Measurements from ENCODE around the gene MBD5.
"Not testable (repeated sequence)": the region's sequence is repeated elsewhere in the genome, so short reads cannot be mapped to it uniquely, and the experiment has no call there.

MBD5 gene

DNA sequence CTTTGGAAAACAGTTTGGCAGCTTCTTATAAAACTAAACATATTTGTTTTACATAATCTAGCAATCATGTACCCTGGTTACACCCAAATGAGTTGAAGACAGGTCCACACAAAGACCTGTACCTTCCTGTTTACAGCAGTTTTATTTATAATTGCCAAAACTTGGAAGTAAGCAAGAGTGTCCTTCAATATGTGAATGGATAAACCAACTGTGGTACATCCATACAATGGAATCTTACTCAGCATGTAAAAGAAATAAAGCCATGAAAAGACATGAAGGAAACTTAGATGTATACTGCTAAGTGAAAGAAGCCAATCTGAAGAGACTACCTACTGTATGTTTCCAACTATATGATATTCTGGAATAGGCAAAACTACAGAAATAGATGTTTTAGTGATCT lies 24.1 kb upstream of the MBD5 start:
- TF ChIP-seq, protein P1, sequence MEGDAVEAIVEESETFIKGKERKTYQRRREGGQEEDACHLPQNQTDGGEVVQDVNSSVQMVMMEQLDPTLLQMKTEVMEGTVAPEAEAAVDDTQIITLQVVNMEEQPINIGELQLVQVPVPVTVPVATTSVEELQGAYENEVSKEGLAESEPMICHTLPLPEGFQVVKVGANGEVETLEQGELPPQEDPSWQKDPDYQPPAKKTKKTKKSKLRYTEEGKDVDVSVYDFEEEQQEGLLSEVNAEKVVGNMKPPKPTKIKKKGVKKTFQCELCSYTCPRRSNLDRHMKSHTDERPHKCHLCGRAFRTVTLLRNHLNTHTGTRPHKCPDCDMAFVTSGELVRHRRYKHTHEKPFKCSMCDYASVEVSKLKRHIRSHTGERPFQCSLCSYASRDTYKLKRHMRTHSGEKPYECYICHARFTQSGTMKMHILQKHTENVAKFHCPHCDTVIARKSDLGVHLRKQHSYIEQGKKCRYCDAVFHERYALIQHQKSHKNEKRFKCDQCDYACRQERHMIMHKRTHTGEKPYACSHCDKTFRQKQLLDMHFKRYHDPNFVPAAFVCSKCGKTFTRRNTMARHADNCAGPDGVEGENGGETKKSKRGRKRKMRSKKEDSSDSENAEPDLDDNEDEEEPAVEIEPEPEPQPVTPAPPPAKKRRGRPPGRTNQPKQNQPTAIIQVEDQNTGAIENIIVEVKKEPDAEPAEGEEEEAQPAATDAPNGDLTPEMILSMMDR (IDR thresholded peaks at IDR 0.05; ENCODE audit: extremely low read depth, missing control alignments), result no peak
- no peak for DNase-seq (ENCODE audit: low spot score)

DNA sequence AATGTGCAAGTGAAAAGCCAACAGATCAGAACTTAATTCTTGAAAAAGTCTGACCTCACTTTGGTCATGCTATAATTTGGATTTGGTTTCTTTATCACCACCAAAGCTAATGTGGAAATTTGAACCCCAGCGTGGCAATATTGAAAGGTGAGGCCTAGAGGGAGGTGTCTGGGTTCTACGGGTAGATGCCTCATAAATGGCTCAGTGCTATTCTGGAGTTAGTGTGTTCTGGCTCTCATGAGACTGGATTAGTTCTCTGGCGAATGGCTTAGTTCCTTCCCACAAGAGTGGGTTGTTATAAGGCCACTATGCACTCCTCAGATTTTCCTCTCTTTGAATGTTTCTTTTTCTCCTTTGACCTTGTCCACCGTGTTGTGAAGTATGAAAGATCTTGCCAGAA lies 22.7 kb upstream of the MBD5 start:
- no peak for DNase-seq (ENCODE audit: low spot score)

DNA sequence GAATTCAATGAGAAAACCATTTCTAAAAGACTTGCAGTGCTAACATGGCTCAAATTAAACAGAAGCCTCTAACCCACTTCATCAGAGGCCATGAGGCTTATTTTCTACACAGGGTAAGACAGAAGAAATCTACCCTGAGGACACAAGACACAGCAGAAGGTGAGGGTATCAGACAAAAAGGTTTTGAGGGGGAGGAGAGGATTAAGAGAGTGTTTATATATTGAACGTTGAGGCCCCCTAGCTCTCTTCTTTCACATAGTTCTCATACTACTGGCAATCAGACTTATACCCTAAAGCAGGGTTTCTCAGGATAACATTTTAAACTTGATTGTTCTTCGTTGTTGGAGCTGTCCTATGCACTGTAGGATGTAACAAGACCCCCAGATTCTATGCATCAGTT lies 21.8 kb upstream of the MBD5 start:
- TF ChIP-seq, protein P1 (IDR thresholded peaks at IDR 0.05; ENCODE audit: extremely low read depth, missing control alignments), result no peak
- DNase-seq (ENCODE audit: low spot score), result no peak

More for the DNA sequence above, 22.7 kb upstream of the MBD5 start:
- TF ChIP-seq, protein P1 (IDR thresholded peaks at IDR 0.05; ENCODE audit: extremely low read depth, missing control alignments), result no peak

DNA sequence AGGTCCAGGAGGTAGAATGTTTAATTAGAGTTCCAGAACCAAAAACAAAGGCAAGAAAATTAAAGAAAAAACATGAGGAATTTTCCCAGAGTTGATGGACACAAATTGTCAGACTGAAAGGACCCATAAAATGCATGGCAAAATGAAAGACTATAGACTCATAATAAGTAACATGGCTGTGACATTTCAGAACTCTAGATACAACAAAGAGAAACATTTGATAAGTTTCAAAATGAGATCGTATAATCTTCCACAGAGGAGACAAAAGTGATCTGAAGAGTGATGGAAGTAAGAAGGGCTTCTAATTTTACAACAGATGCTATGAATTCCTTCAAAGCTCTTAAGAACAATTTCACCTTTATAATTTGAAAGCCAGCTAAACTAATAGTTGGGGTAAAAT lies 20.8 kb upstream of the MBD5 start:
- TF ChIP-seq, protein P1 (IDR thresholded peaks at IDR 0.05; ENCODE audit: extremely low read depth, missing control alignments), result no peak
- no peak for DNase-seq (ENCODE audit: low spot score)

DNA sequence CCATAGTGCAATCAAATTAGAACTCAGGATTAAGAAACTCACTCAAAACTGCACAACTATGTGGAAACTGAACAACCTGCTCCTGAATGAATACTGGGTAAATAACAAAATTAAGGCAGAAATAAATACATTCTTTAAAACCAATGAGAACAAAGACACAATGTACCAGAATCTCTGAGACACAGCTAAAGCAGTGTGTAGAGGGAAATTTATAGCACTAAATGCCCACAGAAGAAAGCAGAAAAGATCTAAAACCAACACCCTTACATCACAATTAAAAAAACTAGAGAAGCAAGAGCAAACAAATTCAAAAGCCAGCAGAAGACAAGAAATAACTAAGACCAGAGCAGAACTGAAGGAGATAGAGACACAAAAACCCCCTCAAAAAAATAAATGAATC lies 18.5 kb upstream of the MBD5 start:
- not testable (repeated sequence) for DNase-seq (ENCODE audit: low spot score)

DNA sequence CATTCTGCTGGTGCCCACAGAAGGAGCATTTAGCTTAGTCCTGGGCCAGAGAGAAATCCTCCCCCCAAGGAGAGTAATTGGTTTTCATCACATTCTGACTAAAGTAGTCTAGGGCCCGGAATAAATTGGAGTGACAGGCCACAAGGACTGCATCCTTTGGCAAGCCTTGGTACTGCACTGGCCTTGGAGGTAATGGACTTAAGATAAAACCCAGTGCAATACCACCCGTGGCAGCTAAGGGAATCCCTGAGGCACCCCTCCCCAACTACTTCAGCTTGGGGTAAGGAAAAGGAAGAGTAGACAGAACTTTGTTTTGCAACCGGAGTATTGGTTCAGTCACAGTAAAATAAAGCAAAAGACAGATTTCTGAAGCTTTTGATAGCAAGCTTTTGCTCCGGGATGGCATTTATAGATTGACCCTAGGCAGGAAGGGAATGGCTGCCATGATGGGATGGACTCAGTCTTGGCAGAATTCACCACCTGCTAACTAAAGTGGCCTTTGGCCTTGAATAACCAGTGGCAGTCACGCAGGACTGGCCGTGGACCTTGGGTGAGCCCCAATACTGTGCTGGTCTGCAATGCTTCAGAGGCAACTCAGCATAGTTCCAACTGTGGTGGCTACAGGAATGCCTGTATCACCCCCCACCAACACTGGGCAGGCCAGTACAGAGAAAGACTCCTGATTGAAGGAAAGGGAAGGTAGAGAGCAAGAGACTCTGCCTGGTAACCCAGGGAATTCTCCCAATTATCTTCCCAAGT lies 14.5 kb upstream of the MBD5 start:
- TF ChIP-seq, protein P1 (IDR thresholded peaks at IDR 0.05; ENCODE audit: extremely low read depth, missing control alignments), result no peak
- no peak for DNase-seq (ENCODE audit: low spot score)

DNA sequence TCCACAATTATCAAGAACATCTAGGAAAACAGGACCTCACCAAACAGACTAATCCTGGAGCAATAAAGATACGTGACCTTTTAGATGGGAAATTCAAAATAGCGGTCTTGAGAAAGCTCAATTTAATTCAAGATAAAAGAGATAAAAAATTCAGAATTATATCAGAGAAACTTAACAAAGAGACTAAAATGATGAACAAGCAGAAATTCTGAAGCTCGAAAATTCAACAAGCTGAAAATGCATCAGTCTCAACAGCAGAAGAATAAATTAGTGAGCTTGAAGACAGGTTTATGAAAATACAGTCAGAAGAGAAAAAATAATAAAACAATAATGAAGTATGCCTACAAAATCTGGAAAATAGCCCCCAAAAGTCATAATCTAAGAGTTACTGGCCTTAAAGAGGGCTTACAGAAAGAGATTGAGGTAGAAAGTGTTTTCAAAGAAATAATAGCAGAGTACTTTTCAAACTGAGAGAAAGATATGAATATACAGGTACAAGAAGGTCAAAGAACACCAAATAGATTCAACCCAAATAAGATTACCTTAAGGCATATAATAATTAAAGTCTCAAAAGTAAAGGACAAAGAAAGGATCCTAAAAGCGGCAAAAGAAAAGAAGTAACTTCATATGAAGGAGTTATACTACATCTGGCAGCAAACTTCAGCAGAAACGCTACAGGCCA lies 13.5 kb upstream of the MBD5 start:
- TF ChIP-seq, protein P1 (IDR thresholded peaks at IDR 0.05; ENCODE audit: extremely low read depth, missing control alignments), result no peak
- DNase-seq (ENCODE audit: low spot score), result no peak

DNA sequence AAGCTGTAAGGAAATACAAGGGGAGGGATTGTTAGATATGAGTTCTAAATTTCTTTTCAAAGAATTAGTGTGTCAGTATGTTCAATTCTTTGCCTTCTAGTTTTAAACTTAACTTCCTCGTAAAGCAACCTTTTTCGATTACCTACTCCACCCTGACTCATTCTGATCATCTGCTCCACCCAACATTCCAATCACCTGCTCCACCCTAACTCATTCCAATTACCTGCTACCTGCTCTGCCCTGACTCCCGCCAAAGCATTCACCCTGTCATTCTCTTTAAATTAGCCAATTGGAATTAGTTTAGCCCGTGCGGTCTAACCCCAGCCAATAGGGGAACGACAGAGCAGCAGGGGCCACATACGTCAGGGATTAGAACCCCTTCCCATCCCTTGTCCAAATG lies 12.5 kb upstream of the MBD5 start:
- DNase-seq (ENCODE audit: low spot score), result not testable (repeated sequence)

All from GM20000 (cell line).